ENCODE measurements around the gene PRRT1B. TPM values are rescaled to one million over a fixed set of nuclear protein-coding genes. Genes with fewer than 3 reads are reported as not detected.

Gene PRRT1B
- total and polyA plus RNA-seq, 2 experiments from 2014 or later = 0.24 TPM; not detected in 1

- H3K4me3 Mint-ChIP-seq = 0 out of 3 replicates have a peak overlapping the region, but pooled peaks have one; percentile 33
- no peak overlapping the region for H3K27ac Mint-ChIP-seq
Observed at GRCh38 chr9:131554087-131554842, 8.9 kb downstream of the PRRT1B start.

More at GRCh38 chr9:131554087-131554842, 8.9 kb downstream of the PRRT1B start:
- Histone ChIP-seq H3K4me1 (ENCODE audit: insufficient read depth) (no peaks in the 10 kb centered on the region), H3K27ac (ENCODE audit: low read depth) (no peak overlapping the region), H2AFZ (no peak overlapping the region), H3K27me3 (ENCODE audit: insufficient read depth) (peaks cover 48% of the 10 kb centered on the region), H3K9me2 (ENCODE audit: insufficient read depth) (no peaks in the 10 kb centered on the region), H3K79me2 (replicated peaks; ENCODE audit: insufficient read depth) (no peaks in the 10 kb centered on the region), H3K4me3 (peak overlapping the region; percentile 55; the same call in 1 of the 2 replicates), H4K20me1 (replicated peaks; ENCODE audit: insufficient read depth) (no peaks in the 10 kb centered on the region), H3F3A (replicated peaks; ENCODE audit: low read depth) (no peaks in the 10 kb centered on the region), H3K36me3 (ENCODE audit: insufficient read depth) (no peaks in the 10 kb centered on the region), H3K4me2 (peak overlapping the region; percentile 76; the same call in 1 of the 2 replicates)
- H3K36me3 Mint-ChIP-seq (ENCODE audit: low read depth) = no peaks in the 10 kb centered on the region; the same call in 1 of the 3 replicates
- peak; percentile 65 for DNase-seq (ENCODE audit: low spot score)
- peak; percentile 62 for ATAC-seq
- H3K4me1 Mint-ChIP-seq = no peaks in the 10 kb centered on the region
- TF ChIP-seq ETS1 (IDR thresholded peaks at IDR 0.05) (no peak), ZNF462 (CRISPR knock-in tag; IDR thresholded peaks at IDR 0.05) (no peak), CTCF (conservative IDR thresholded peaks at IDR 0.05; ENCODE audit: low read depth in 2 of 2) (no peak)
- H3K27me3 Mint-ChIP-seq (ENCODE audit: insufficient read depth, low read depth, poor library complexity) = peaks cover 46% of the 10 kb centered on the region
- peaks cover 19% of the 10 kb centered on the region for H3K9me3 Mint-ChIP-seq

All from GM23338 (cell line).